ENCODE data around the gene MITF.

DNA sequence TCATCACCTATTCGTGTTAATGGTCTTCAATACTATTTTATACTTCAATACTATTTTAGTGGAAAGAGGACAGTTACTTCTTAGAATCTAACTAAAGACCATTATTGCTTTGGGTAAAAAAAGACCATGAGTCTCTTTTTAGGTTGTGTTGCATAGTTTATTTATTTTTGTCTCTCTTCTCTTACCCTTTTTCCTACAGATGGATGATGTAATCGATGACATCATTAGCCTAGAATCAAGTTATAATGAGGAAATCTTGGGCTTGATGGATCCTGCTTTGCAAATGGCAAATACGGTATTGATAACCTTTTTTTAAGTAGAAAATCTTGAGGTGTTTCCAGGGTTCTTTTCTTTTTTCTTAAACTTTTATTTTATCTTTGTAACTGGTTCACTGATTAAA is 201.8 kb downstream of the MITF start:
- TF ChIP-seq, protein P1, sequence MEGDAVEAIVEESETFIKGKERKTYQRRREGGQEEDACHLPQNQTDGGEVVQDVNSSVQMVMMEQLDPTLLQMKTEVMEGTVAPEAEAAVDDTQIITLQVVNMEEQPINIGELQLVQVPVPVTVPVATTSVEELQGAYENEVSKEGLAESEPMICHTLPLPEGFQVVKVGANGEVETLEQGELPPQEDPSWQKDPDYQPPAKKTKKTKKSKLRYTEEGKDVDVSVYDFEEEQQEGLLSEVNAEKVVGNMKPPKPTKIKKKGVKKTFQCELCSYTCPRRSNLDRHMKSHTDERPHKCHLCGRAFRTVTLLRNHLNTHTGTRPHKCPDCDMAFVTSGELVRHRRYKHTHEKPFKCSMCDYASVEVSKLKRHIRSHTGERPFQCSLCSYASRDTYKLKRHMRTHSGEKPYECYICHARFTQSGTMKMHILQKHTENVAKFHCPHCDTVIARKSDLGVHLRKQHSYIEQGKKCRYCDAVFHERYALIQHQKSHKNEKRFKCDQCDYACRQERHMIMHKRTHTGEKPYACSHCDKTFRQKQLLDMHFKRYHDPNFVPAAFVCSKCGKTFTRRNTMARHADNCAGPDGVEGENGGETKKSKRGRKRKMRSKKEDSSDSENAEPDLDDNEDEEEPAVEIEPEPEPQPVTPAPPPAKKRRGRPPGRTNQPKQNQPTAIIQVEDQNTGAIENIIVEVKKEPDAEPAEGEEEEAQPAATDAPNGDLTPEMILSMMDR (IDR thresholded peaks at IDR 0.05), result no peak
- TF ChIP-seq EZH2 (IDR thresholded peaks at IDR 0.05; ENCODE audit: borderline replicate concordance, insufficient read depth, low read depth, low read length, poor library complexity, severe bottlenecking), result no peak
